Fibroblast of lung (primary cell): ENCODE measurements around the gene KIF26B. TPM values are rescaled to one million over a fixed set of nuclear protein-coding genes. Genes with fewer than 3 reads are reported as not detected.

Experiments used
- DNase-seq, 2 donors: peaks; one replicate each; pipeline versions ENCODE4 v3.0.0 to v3.0.0-alpha.2; 2010; ENCODE audit warnings: low read depth in 2 of 2
- H2AFZ ChIP-seq: 2 replicates; pipeline ENCODE4 v1.5.1; 2012; ENCODE audit warnings: low read length, control low read depth, inconsistent platforms
- H3K27ac ChIP-seq: 2 replicates; pipeline ENCODE4 v1.5.1; 2011; ENCODE audit warnings: low read length, control low read depth; ENCODE audit not compliant: insufficient read depth
- H3K27me3 ChIP-seq: 2 replicates; pipeline ENCODE4 v1.5.1; 2011; ENCODE audit warnings: mild to moderate bottlenecking, low read length; ENCODE audit not compliant: control insufficient read depth, insufficient read depth
- H3K36me3 ChIP-seq: 2 replicates; pipeline ENCODE4 v1.5.1; 2011; ENCODE audit warnings: low read length; ENCODE audit not compliant: control insufficient read depth, insufficient read depth
- H3K4me1 ChIP-seq: 2 replicates; pipeline ENCODE4 v1.5.1; 2011; ENCODE audit warnings: low read length; ENCODE audit not compliant: control insufficient read depth, insufficient read depth; ENCODE audit errors: extremely low read depth
- H3K4me2 ChIP-seq: 2 replicates; pipeline ENCODE4 v1.5.1; 2011; ENCODE audit warnings: low read length, control low read depth; ENCODE audit not compliant: insufficient read depth; ENCODE audit errors: extremely low read depth
- H3K4me3 ChIP-seq, 4 experiments: fragments of 200-600 bp in 1 of 4; sonication (generic) in 1 of 4; replicated peaks in 1 of 4; 2 replicates each; pipeline ENCODE4 v1.5.1; 2011 to 2016; ENCODE audit warnings: low read length in 4 of 4, low read depth in 3 of 4, mild to moderate bottlenecking in 3 of 4, control low read depth in 2 of 4, inconsistent platforms in 1 of 4, mixed read lengths in 1 of 4; ENCODE audit not compliant: insufficient read depth in 1 of 4; ENCODE audit errors: control extremely low read depth in 1 of 4
- H3K79me2 ChIP-seq: 2 replicates; pipeline ENCODE4 v1.5.1; 2012; ENCODE audit warnings: mild to moderate bottlenecking, low read length, inconsistent platforms; ENCODE audit not compliant: control insufficient read depth, insufficient read depth
- H3K9ac ChIP-seq: 2 replicates; pipeline ENCODE4 v1.5.1; 2011; ENCODE audit warnings: mild to moderate bottlenecking, low read length, control low read depth; ENCODE audit not compliant: insufficient read depth
- H3K9me3 ChIP-seq: 2 replicates; pipeline ENCODE4 v1.5.1; 2012; ENCODE audit warnings: low read depth, low read length; ENCODE audit not compliant: control insufficient read depth, insufficient read depth
- H4K20me1 ChIP-seq: 2 replicates; pipeline ENCODE4 v1.5.1; 2011; ENCODE audit warnings: low read length; ENCODE audit not compliant: control insufficient read depth, insufficient read depth; ENCODE audit errors: extremely low read depth
- EZH2 ChIP-seq: IDR thresholded peaks from 2 replicates; pipeline ENCODE4 v1.5.1; 2012; ENCODE audit warnings: low read length, control low read depth, mild to moderate bottlenecking; ENCODE audit errors: missing control alignments
- polyA plus RNA-seq, 2 donors: library from polyadenylated mRNA; depleted of rRNA in 1 of 2; stranded (reverse) in 1 of 2; unstranded in 1 of 2; fragments of >200 nt; gene quantifications; 2 replicates each; pipeline ENCODE4 v1.2.1, GENCODE V29; 2011 to 2012; ENCODE audit warnings: missing spikeins in 1 of 2
- total RNA-seq: library from RNA; depleted of rRNA; stranded (reverse); fragments of >200 nt; gene quantifications from 2 replicates; pipeline ENCODE4 v1.2.1, GENCODE V29; 2014
- TF ChIP-seq, protein P1 (sequence below), 2 donors: IDR thresholded peaks in 1 of 2; conservative IDR thresholded peaks in 1 of 2; 1 replicate in 1 of 2; 2 replicates in 1 of 2; pipeline ENCODE4 v1.5.1; 2011 to 2012; ENCODE audit warnings: low read length in 2 of 2, control low read depth in 1 of 2, inconsistent platforms in 1 of 2, low read depth in 1 of 2, mild to moderate bottlenecking in 1 of 2

Gene KIF26B
- total and polyA plus RNA-seq, 2 donors (not counting 1 experiment from before 2014, with no cell fraction given): 5.3 to 6.1 TPM

DNA sequence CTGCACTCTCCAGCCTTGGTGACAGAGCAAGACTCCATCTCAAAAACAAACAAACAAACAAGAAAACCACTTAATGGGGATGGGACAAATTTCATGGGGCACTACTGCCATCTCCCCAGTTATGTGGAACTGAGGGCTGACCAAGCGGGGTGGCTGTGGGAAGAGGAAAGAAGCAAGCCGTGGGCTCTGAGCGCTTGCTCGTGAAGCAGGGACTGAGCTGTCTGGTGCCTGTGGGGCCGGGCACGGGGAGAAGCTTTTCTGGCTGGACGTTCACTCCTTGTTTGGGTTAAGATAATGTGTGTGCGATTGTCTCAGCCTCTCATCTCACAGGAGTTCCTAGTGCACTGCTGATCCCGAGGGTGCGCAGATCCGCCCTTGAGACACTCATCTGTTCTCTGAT is 22.0 kb upstream of the KIF26B start:
- no peaks in the 10 kb centered on the region for H3K27me3 ChIP-seq
- DNase-seq: no peak
- H3K36me3 ChIP-seq: no peaks in the 10 kb centered on the region
- no peaks in the 10 kb centered on the region for H3K4me1 ChIP-seq
- no peaks in the 10 kb centered on the region for H3K9me3 ChIP-seq
- no peak overlapping the region for H3K9ac ChIP-seq
- TF ChIP-seq EZH2: no peak
- TF ChIP-seq, protein P1, sequence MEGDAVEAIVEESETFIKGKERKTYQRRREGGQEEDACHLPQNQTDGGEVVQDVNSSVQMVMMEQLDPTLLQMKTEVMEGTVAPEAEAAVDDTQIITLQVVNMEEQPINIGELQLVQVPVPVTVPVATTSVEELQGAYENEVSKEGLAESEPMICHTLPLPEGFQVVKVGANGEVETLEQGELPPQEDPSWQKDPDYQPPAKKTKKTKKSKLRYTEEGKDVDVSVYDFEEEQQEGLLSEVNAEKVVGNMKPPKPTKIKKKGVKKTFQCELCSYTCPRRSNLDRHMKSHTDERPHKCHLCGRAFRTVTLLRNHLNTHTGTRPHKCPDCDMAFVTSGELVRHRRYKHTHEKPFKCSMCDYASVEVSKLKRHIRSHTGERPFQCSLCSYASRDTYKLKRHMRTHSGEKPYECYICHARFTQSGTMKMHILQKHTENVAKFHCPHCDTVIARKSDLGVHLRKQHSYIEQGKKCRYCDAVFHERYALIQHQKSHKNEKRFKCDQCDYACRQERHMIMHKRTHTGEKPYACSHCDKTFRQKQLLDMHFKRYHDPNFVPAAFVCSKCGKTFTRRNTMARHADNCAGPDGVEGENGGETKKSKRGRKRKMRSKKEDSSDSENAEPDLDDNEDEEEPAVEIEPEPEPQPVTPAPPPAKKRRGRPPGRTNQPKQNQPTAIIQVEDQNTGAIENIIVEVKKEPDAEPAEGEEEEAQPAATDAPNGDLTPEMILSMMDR (conservative IDR thresholded peaks at IDR 0.05 in 1 of 2, IDR thresholded peaks at IDR 0.05 in 1 of 2; ENCODE audit: low read depth in 1 of 2, low read length in 2 of 2): no peak
- no peaks in the 10 kb centered on the region for H4K20me1 ChIP-seq
- no peak overlapping the region for H3K4me3 ChIP-seq
- H3K27ac ChIP-seq: no peak overlapping the region
- H3K79me2 ChIP-seq: no peaks in the 10 kb centered on the region
- no peak overlapping the region for H3K4me2 ChIP-seq
- no peak overlapping the region for H2AFZ ChIP-seq

DNA sequence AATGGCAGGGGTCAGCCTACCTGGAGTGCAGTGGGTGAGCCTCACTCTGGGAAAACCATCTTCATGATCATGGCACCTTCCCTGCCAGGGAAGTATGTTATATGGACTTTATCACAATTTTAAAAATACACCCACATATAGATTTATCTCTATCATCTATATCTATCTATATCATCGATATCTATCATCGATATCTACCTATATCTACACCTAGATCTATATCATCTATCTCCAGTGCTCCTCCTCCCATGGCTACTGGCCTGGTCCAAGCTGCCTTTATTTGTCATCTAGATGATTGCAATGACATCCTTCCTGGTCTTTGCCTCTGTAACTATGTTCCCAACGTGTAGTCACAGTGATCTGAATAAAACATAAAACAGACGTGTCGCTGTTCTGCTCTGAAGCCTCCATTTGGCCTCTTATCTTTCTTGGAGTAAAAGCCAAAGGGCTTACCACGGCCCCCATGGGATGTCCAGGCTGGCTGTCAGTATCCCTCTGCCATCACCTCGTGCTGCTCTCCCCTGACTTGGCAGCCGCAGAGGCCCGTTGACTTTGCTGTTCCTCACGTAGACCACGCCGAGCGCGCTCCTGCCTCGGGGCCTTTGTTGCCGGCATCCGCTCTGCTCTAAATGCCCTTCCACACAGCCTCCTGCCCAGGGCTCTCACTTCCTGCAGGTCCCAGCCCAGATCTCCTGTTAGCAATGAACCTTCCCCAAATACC is 20.6 kb upstream of the KIF26B start:
- H3K27me3 ChIP-seq: no peaks in the 10 kb centered on the region
- no peaks in the 10 kb centered on the region for H3K9me3 ChIP-seq
- TF ChIP-seq EZH2: no peak
- TF ChIP-seq, protein P1 (conservative IDR thresholded peaks at IDR 0.05 in 1 of 2, IDR thresholded peaks at IDR 0.05 in 1 of 2; ENCODE audit: low read depth in 1 of 2, low read length in 2 of 2): no peak
- no peak for DNase-seq
- no peaks in the 10 kb centered on the region for H3K4me1 ChIP-seq
- no peaks in the 10 kb centered on the region for H3K79me2 ChIP-seq
- H3K9ac ChIP-seq: no peak overlapping the region
- no peaks in the 10 kb centered on the region for H4K20me1 ChIP-seq
- H3K4me2 ChIP-seq: no peak overlapping the region
- no peaks in the 10 kb centered on the region for H3K36me3 ChIP-seq
- H3K27ac ChIP-seq: no peak overlapping the region
- H3K4me3 ChIP-seq: no peak overlapping the region
- H2AFZ ChIP-seq: no peak overlapping the region

DNA sequence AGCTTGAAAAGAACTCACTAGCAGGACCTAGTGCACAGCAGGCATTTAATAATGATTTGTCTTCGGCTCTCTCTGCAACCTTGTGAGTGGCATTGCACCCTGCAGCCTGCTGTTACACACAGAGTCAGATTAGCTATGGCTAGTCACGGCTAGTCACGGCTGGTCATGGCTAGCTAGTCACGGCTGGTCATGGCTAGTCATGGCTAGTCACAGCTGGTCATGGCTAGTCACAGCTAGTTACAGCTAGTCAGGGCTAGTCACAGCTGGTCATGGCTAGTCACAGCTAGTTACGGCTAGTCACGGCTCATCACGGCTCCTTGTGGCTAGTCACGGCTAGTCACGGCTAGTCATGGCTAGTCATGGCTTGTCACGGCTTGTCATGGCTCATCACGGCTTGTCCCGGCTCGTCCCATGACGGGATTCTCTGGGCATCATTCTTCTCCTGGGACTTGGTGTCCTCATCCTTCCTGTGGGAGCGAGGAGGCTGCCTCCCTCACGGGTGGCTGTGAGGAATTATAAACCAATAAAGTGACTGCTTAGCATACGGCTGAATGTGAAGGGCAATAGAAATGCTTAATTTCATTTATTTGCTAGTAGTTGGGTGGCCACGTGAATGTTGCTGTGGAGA is 12.5 kb upstream of the KIF26B start:
- Histone ChIP-seq H3K36me3 (no peaks in the 10 kb centered on the region), H3K4me2 (no peak overlapping the region), H3K9ac (no peak overlapping the region), H2AFZ (no peak overlapping the region), H3K27me3 (no peaks in the 10 kb centered on the region), H3K4me3 (no peak overlapping the region), H4K20me1 (no peaks in the 10 kb centered on the region), H3K27ac (no peak overlapping the region), H3K4me1 (no peaks in the 10 kb centered on the region), H3K9me3 (no peaks in the 10 kb centered on the region), H3K79me2 (no peaks in the 10 kb centered on the region)
- TF ChIP-seq, protein P1 (conservative IDR thresholded peaks at IDR 0.05 in 1 of 2, IDR thresholded peaks at IDR 0.05 in 1 of 2; ENCODE audit: low read depth in 1 of 2, low read length in 2 of 2): no peak
- no peak for TF ChIP-seq EZH2
- no peak for DNase-seq
